ENCODE data around the gene TPD52L3. TPM values are rescaled to one million over a fixed set of nuclear protein-coding genes. Genes with fewer than 3 reads are reported as not detected.

Gene TPD52L3
- total RNA-seq, 1 experiment from 2014 or later = not detected

DNA sequence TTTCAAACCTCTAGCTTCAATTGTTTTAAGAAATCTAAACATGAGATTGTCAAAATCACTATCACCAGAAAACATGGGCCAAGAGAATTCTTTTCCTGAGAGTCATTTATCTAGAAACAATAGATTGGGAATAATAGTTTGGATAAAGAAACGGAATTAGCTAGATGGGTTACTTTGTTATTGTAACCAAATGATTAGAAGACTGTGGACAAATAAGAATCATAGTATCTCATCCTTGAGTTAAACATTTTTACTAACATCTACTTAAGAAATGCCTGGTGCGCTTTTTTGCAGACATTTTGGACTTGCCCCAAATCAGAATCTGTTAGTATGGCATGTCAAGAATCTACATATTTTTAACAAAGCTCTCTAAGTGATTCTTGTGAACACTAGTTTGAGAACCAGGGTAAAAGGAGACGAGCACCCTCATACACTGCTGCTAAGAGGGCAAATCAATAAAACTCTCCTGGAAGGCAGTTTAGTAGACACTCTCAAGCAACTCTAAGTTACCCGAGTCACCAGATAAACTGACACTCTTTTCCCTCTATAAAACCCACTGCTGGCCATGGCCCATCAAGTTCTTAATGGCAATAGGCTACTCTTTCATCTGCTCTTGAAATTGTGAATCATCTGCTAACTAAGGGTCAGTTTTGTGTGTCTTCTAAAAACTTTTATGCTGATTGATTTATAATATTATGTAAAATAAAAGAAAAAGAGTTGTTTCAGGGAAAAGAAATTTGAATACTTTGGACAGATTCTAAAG is 39.1 kb downstream of the TPD52L3 start:
- no peaks in the 10 kb centered on the region for H3K4me1 ChIP-seq (ENCODE audit: insufficient read depth, low read length)
- H3K27ac ChIP-seq (ENCODE audit: low read length) = no peak overlapping the region
- H3K9me2 ChIP-seq (replicated peaks; ENCODE audit: low read length) = no peaks in the 10 kb centered on the region
- TF ChIP-seq EZH2phosphoT487 (IDR thresholded peaks at IDR 0.05; ENCODE audit: borderline replicate concordance, low read length) (no peak), EZH2 (IDR thresholded peaks at IDR 0.05; ENCODE audit: low read length, unreplicated experiment) (no peak), CTCF (conservative IDR thresholded peaks at IDR 0.05; ENCODE audit: low read depth, low read length) (no peak)
- H3F3A ChIP-seq (ENCODE audit: low read length, unreplicated experiment) = no peaks in the 10 kb centered on the region
- intact Hi-C loops (cut with micrococcal nuclease) = no loop called here
- ChIA-PET POLR2A (ENCODE audit: unreplicated experiment) (no interaction called here), CTCF (no interaction called here)
- H4K20me1 ChIP-seq (ENCODE audit: low read length) = no peaks in the 10 kb centered on the region
- H3K4me2 ChIP-seq (ENCODE audit: low read length) = no peak overlapping the region
- H3K36me3 ChIP-seq (ENCODE audit: low read depth, low read length) = no peaks in the 10 kb centered on the region
- DNase-seq = no peak
- no TSS peak for BruUV-seq (replicated peaks)
- peak; percentile 20; the same call in 1 of the 2 replicates for ATAC-seq
- H3K27me3 ChIP-seq (ENCODE audit: low read length) = no peaks in the 10 kb centered on the region
- H3K79me2 ChIP-seq (ENCODE audit: low read length) = no peaks in the 10 kb centered on the region
- no peak overlapping the region for H3K4me3 ChIP-seq (ENCODE audit: low read length)
- H3K9me3 ChIP-seq (ENCODE audit: low read length) = no peaks in the 10 kb centered on the region
- H3K9ac ChIP-seq (ENCODE audit: low read length) = no peak overlapping the region
- H2AFZ ChIP-seq (ENCODE audit: low read length) = no peak overlapping the region

- Histone ChIP-seq H3K4me2 (ENCODE audit: low read length) (no peak overlapping the region), H3K27ac (ENCODE audit: low read length) (no peak overlapping the region), H3K27me3 (ENCODE audit: low read length) (no peaks in the 10 kb centered on the region), H3F3A (ENCODE audit: low read length, unreplicated experiment) (no peaks in the 10 kb centered on the region), H3K4me3 (ENCODE audit: low read length) (no peak overlapping the region), H2AFZ (ENCODE audit: low read length) (no peak overlapping the region), H3K79me2 (ENCODE audit: low read length) (no peaks in the 10 kb centered on the region), H4K20me1 (ENCODE audit: low read length) (no peaks in the 10 kb centered on the region), H3K9ac (ENCODE audit: low read length) (no peak overlapping the region), H3K9me2 (replicated peaks; ENCODE audit: low read length) (no peaks in the 10 kb centered on the region), H3K4me1 (ENCODE audit: insufficient read depth, low read length) (no peaks in the 10 kb centered on the region), H3K9me3 (ENCODE audit: low read length) (no peaks in the 10 kb centered on the region), H3K36me3 (ENCODE audit: low read depth, low read length) (no peaks in the 10 kb centered on the region)
- TF ChIP-seq CTCF (conservative IDR thresholded peaks at IDR 0.05; ENCODE audit: low read depth, low read length) (no peak), EZH2phosphoT487 (IDR thresholded peaks at IDR 0.05; ENCODE audit: borderline replicate concordance, low read length) (no peak), EZH2 (IDR thresholded peaks at IDR 0.05; ENCODE audit: low read length, unreplicated experiment) (no peak)
- CTCF ChIA-PET = no interaction called here
- no peak for DNase-seq
- intact Hi-C loops (cut with micrococcal nuclease) = no loop called here
- no TSS peak for BruUV-seq (replicated peaks)
- POLR2A ChIA-PET (ENCODE audit: unreplicated experiment) = no interaction called here
- ATAC-seq = no peak
These were observed 40.7 kb downstream of the TPD52L3 start for GRCh38 chr9:6368831-6369230.

Other genes with a start within 250 kb of the TPD52L3 start
- 1.6 and 2.7 TPM in 2 replicates for gene IL33, start 112.6 kb upstream of the TPD52L3 start, total RNA-seq (2014; rRNA removed)
- gene UHRF2, start 84.8 kb downstream of the TPD52L3 start, total RNA-seq (2014; rRNA removed) = 30.8 and 31.3 TPM in 2 replicates